H9 (cell line): ENCODE measurements around the gene TMEM225. TPM values are rescaled to one million over a fixed set of nuclear protein-coding genes. Genes with fewer than 3 reads are reported as not detected.
"Not testable (repeated sequence)": the region's sequence is repeated elsewhere in the genome, so short reads cannot be mapped to it uniquely, and the experiment has no call there.

Source experiments
- DNase-seq: peaks from one replicate; pipeline ENCODE4 v3.0.0-alpha.2; 2017
- H2AFZ ChIP-seq: one replicate; pipeline ENCODE4 v1.6.1; 2013; ENCODE audit warnings: mild to moderate bottlenecking, low read length, control low read depth, moderate library complexity
- H2AK5ac ChIP-seq: 2 replicates; pipeline ENCODE4 v1.6.1; 2013; ENCODE audit warnings: low read length, control low read depth, mixed read lengths; ENCODE audit not compliant: insufficient read length
- H2BK120ac ChIP-seq: one replicate; pipeline ENCODE4 v1.6.1; 2013; ENCODE audit warnings: low read depth, mild to moderate bottlenecking, low read length, control low read depth, inconsistent platforms; ENCODE audit not compliant: poor library complexity, severe bottlenecking
- H2BK12ac ChIP-seq: 2 replicates; pipeline ENCODE4 v1.6.1; 2013; ENCODE audit warnings: low read length, control low read depth, mixed read lengths, low read depth; ENCODE audit not compliant: insufficient read length
- H2BK15ac ChIP-seq: 2 replicates; pipeline ENCODE4 v1.6.1; 2013; ENCODE audit warnings: low read depth, low read length, control low read depth
- H2BK20ac ChIP-seq: one replicate; pipeline ENCODE4 v1.6.1; 2013; ENCODE audit warnings: low read depth, mild to moderate bottlenecking, low read length, control low read depth, inconsistent platforms; ENCODE audit not compliant: poor library complexity, severe bottlenecking
- H2BK5ac ChIP-seq: 2 replicates; pipeline ENCODE4 v1.6.1; 2013; ENCODE audit warnings: low read length, control low read depth, mixed read lengths; ENCODE audit not compliant: insufficient read length
- H3K14ac ChIP-seq: 2 replicates; pipeline ENCODE4 v1.6.1; 2013; ENCODE audit warnings: low read length, control low read depth; ENCODE audit not compliant: insufficient read depth
- H3K18ac ChIP-seq: 2 replicates; pipeline ENCODE4 v1.6.1; 2013; ENCODE audit warnings: low read depth, mild to moderate bottlenecking, mixed read lengths, low read length, control low read depth; ENCODE audit not compliant: insufficient read length
- H3K23ac ChIP-seq: 2 replicates; pipeline ENCODE4 v1.6.1; 2013; ENCODE audit warnings: low read length, control low read depth, mixed read lengths, low read depth; ENCODE audit not compliant: insufficient read length
- H3K23me2 ChIP-seq: 2 replicates; pipeline ENCODE4 v1.6.1; 2013; ENCODE audit warnings: low read depth, mild to moderate bottlenecking, mixed read lengths, low read length, control low read depth; ENCODE audit not compliant: insufficient read length, poor library complexity, severe bottlenecking
- H3K27ac ChIP-seq: 2 replicates; pipeline ENCODE4 v1.5.1; 2013; ENCODE audit warnings: low read length, control low read depth, mixed read lengths, low read depth; ENCODE audit not compliant: insufficient read length
- H3K27me3 ChIP-seq: 2 replicates; pipeline ENCODE4 v1.6.1; 2013; ENCODE audit warnings: low read length, control low read depth, inconsistent platforms; ENCODE audit not compliant: insufficient read depth
- H3K4ac ChIP-seq: 2 replicates; pipeline ENCODE4 v1.6.1; 2013; ENCODE audit warnings: low read depth, mild to moderate bottlenecking, control low read depth, inconsistent platforms, low read length, moderate library complexity
- H3K4me1 ChIP-seq: 2 replicates; pipeline ENCODE4 v1.6.1; 2013; ENCODE audit warnings: low read length, control low read depth, inconsistent platforms; ENCODE audit not compliant: insufficient read depth
- H3K4me2 ChIP-seq: 2 replicates; pipeline ENCODE4 v1.6.1; 2013; ENCODE audit warnings: low read length, control low read depth, mixed read lengths; ENCODE audit not compliant: insufficient read length, insufficient read depth
- H3K56ac ChIP-seq: 2 replicates; pipeline ENCODE4 v1.6.1; 2013; ENCODE audit warnings: low read depth, mild to moderate bottlenecking, mixed read lengths, low read length, control low read depth; ENCODE audit not compliant: insufficient read length
- H3K79me1 ChIP-seq: 2 replicates; pipeline ENCODE4 v1.6.1; 2013; ENCODE audit warnings: low read depth, mild to moderate bottlenecking, moderate library complexity, low read length, control low read depth, inconsistent platforms; ENCODE audit not compliant: insufficient read depth, poor library complexity, severe bottlenecking
- H3K79me2 ChIP-seq: 2 replicates; pipeline ENCODE4 v1.6.1; 2013; ENCODE audit warnings: low read length, control low read depth, inconsistent platforms; ENCODE audit not compliant: insufficient read depth
- H3K9ac ChIP-seq: 2 replicates; pipeline ENCODE4 v1.6.1; 2013; ENCODE audit warnings: low read length, control low read depth, mixed read lengths; ENCODE audit not compliant: insufficient read length; ENCODE audit errors: extremely low read depth
- H3K9me3 ChIP-seq: one replicate; pipeline ENCODE4 v1.6.1; 2013; ENCODE audit warnings: low read depth, low read length, inconsistent platforms; ENCODE audit not compliant: control insufficient read depth
- H3T11ph ChIP-seq: one replicate; pipeline ENCODE4 v1.6.1; 2013; ENCODE audit warnings: mild to moderate bottlenecking, low read length, control low read depth, inconsistent platforms
- H4K20me1 ChIP-seq: one replicate; pipeline ENCODE4 v1.6.1; 2013; ENCODE audit not compliant: control insufficient read depth, insufficient read length, insufficient read depth
- H4K5ac ChIP-seq: 2 replicates; pipeline ENCODE4 v1.6.1; 2013; ENCODE audit warnings: low read depth, mild to moderate bottlenecking, mixed read lengths, low read length, control low read depth; ENCODE audit not compliant: insufficient read length
- H4K8ac ChIP-seq: replicated peaks from 2 replicates; pipeline ENCODE4 v1.6.1; 2013; ENCODE audit warnings: low read length, control low read depth, mixed read lengths, low read depth; ENCODE audit not compliant: insufficient read length
- H4K91ac ChIP-seq: 2 replicates; pipeline ENCODE4 v1.6.1; 2013; ENCODE audit warnings: low read depth, mild to moderate bottlenecking, moderate library complexity, mixed read lengths, low read length, control low read depth; ENCODE audit not compliant: insufficient read length
- H3K27ac Mint-ChIP-seq, 3 experiments: 2 replicates in 2 of 3; 3 replicates in 1 of 3; pipeline ENCODE4 v1.8.0; 2020 to 2021; ENCODE audit warnings: mixed read lengths in 3 of 3, mild to moderate bottlenecking in 1 of 3, moderate library complexity in 1 of 3
- H3K27me3 Mint-ChIP-seq: 2 replicates; pipeline ENCODE4 v1.8.0; 2021; ENCODE audit warnings: low read depth, mild to moderate bottlenecking, moderate library complexity, mixed read lengths
- H3K36me3 Mint-ChIP-seq, 3 experiments: 2 replicates in 2 of 3; 3 replicates in 1 of 3; pipeline ENCODE4 v1.8.0; 2020 to 2021; ENCODE audit warnings: low read depth in 3 of 3, mixed read lengths in 3 of 3; ENCODE audit not compliant: insufficient read depth in 1 of 3
- H3K4me1 Mint-ChIP-seq, 2 experiments: 2 replicates each; pipeline ENCODE4 v1.8.0; 2020; ENCODE audit warnings: mixed read lengths in 2 of 2
- H3K4me3 Mint-ChIP-seq, 2 experiments: 2 replicates in 1 of 2; 3 replicates in 1 of 2; pipeline ENCODE4 v1.8.0; 2020 to 2021; ENCODE audit warnings: mild to moderate bottlenecking in 2 of 2, mixed read lengths in 2 of 2, moderate library complexity in 1 of 2
- H3K9me3 Mint-ChIP-seq, 2 experiments: 2 replicates in 1 of 2; 3 replicates in 1 of 2; pipeline ENCODE4 v1.8.0; 2020; ENCODE audit warnings: mild to moderate bottlenecking in 2 of 2, mixed read lengths in 2 of 2, moderate library complexity in 1 of 2
- WGBS: extraction: QIAGEN DNeasy Blood & Tissue Kit; methylation state at CpG from one replicate; pipeline ENCODE4 v1.1.7; 2013; ENCODE audit warnings: missing lambda C conversion rate, low lambda C conversion rate, mixed read lengths; ENCODE audit not compliant: insufficient read length; ENCODE audit errors: extremely low coverage; 5-methylcytosine and 5-hydroxymethylcytosine counted together
- total RNA-seq: library from RNA; stranded (reverse); gene quantifications from 2 replicates; pipeline ENCODE4 v1.2.1, GENCODE V29; 2021

The TMEM225 gene
- total RNA-seq, 1 experiment from 2014 or later: not detected

- not testable (repeated sequence) for H3K9me3 ChIP-seq, H3K4me2 ChIP-seq, H3K27me3 ChIP-seq, H3K56ac ChIP-seq, H4K20me1 ChIP-seq, H2BK12ac ChIP-seq, H3K23ac ChIP-seq, H3K23me2 ChIP-seq, H3K4me3 Mint-ChIP-seq, H3K14ac ChIP-seq, H3K4me1 ChIP-seq, H3K27ac Mint-ChIP-seq, H4K5ac ChIP-seq, H3K79me1 ChIP-seq, H4K8ac ChIP-seq, H2BK15ac ChIP-seq, H2BK120ac ChIP-seq, H4K91ac ChIP-seq, H3K4ac ChIP-seq, H3K9me3 Mint-ChIP-seq, H3K9ac ChIP-seq, H3K18ac ChIP-seq, H3K27me3 Mint-ChIP-seq, H2AK5ac ChIP-seq, H2AFZ ChIP-seq, H3T11ph ChIP-seq, H2BK20ac ChIP-seq, H2BK5ac ChIP-seq, H3K27ac ChIP-seq, H3K79me2 ChIP-seq
- WGBS: no CpG with 5 or more reads among the region's 7 CpGs
- peaks cover 0 to 16% (median 15%) of the 10 kb centered on the region in 3 experiments; a peak in 5 of 7 replicates for H3K36me3 Mint-ChIP-seq
- peaks cover 8 to 22% of the 10 kb centered on the region in 2 experiments for H3K4me1 Mint-ChIP-seq
- peak; percentile 48 for DNase-seq
Observed at GRCh38 chr11:123865293-123865692, 20.2 kb downstream of the TMEM225 start.
